Loucy (cell line): ENCODE data around the gene FXR2.

Source experiments
- EZH2phosphoT487 ChIP-seq: fragments of 200-600 bp; IDR thresholded peaks from 2 replicates; pipeline ENCODE4 v1.6.1; 2018; ENCODE audit warnings: antibody characterized with exemption, mild to moderate bottlenecking, moderate library complexity, borderline replicate concordance
- TF ChIP-seq, protein P1 (sequence below): fragments of 200-600 bp; sonication (generic); conservative IDR thresholded peaks from 2 replicates; pipeline ENCODE4 v1.5.1; 2014; ENCODE audit warnings: mild to moderate bottlenecking, antibody characterized with exemption, low read length

DNA sequence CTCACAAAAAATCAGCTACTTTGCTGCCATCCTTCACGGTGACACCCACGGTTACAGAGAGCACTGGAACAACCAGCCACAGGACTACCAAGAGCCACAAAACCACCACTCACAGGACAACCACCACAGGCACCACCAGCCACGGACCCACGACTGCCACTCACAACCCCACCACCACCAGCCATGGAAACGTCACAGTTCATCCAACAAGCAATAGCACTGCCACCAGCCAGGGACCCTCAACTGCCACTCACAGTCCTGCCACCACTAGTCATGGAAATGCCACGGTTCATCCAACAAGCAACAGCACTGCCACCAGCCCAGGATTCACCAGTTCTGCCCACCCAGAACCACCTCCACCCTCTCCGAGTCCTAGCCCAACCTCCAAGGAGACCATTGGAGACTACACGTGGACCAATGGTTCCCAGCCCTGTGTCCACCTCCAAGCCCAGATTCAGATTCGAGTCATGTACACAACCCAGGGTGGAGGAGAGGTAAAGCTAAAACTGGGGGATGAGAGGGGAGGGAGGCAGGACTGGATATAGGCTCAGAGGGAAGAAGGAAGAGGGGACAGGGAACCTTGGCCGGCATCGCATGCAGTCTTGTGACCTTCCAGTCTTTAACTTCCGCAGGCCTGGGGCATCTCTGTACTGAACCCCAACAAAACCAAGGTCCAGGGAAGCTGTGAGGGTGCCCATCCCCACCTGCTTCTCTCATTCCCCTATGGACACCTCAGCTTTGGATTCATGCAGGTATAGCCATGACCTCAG lies 34.7 kb downstream of the FXR2 start:
- TF ChIP-seq, protein P1, sequence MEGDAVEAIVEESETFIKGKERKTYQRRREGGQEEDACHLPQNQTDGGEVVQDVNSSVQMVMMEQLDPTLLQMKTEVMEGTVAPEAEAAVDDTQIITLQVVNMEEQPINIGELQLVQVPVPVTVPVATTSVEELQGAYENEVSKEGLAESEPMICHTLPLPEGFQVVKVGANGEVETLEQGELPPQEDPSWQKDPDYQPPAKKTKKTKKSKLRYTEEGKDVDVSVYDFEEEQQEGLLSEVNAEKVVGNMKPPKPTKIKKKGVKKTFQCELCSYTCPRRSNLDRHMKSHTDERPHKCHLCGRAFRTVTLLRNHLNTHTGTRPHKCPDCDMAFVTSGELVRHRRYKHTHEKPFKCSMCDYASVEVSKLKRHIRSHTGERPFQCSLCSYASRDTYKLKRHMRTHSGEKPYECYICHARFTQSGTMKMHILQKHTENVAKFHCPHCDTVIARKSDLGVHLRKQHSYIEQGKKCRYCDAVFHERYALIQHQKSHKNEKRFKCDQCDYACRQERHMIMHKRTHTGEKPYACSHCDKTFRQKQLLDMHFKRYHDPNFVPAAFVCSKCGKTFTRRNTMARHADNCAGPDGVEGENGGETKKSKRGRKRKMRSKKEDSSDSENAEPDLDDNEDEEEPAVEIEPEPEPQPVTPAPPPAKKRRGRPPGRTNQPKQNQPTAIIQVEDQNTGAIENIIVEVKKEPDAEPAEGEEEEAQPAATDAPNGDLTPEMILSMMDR, result no peak
- TF ChIP-seq EZH2phosphoT487, result no peak
